Panc1 (cell line): ENCODE measurements around the gene SMIM38.

Experiments
- POLR2AphosphoS5 ChIP-seq: IDR thresholded peaks from 2 replicates; pipeline ENCODE4 v1.6.1; 2012; ENCODE audit warnings: mild to moderate bottlenecking, low read depth, low read length, moderate library complexity
- SIN3A ChIP-seq: IDR thresholded peaks from 2 replicates; pipeline ENCODE4 v1.6.1; 2012; ENCODE audit warnings: low read depth, mild to moderate bottlenecking, low read length, moderate library complexity, borderline replicate concordance; ENCODE audit not compliant: insufficient read depth
- TF ChIP-seq, protein P1 (sequence below): fragments of 450-650 bp; IDR thresholded peaks from 2 replicates; pipeline ENCODE4 v1.5.1; 2017; ENCODE audit warnings: mild to moderate bottlenecking

DNA sequence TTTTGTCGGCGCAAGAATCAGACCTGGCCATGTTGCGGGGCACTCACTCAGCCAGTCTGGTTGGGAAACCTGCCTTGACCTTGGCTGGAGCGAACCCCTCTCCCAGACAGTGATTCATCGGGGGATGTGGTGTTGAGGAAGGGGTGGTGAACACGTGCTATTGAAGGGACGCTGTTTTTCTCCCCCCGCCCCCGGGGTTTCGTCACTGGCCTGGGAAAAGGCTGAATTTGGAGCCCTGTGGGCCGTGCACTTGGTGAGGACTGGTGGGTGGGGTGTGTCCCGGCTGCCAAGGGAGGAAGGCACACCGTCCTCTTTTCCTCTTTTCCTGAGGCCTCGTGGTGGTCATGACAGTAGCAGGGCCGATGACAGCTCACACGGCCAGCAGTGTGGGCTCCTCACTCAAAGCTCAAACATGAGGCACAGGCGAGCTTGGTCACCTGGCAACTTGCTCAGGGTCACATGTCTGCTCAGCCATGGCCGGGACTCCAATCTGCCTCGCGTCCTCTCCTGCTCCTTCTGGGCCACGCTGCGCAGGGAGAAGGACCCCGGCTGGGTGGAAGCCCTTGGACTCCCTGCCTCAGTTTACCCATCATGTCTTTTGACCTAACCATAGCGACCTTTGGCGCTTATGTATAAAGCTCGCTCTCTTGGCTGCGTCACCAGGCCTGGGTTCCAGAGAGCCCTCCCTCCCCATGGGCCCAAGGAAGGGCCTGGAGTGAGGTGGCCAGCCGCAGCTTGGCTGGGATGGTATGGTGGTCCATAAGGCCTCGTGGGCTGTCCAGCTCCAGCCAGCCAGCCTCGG is 49.4 kb downstream of the SMIM38 start:
- TF ChIP-seq POLR2AphosphoS5 (no peak), SIN3A (no peak)
- TF ChIP-seq, protein P1, sequence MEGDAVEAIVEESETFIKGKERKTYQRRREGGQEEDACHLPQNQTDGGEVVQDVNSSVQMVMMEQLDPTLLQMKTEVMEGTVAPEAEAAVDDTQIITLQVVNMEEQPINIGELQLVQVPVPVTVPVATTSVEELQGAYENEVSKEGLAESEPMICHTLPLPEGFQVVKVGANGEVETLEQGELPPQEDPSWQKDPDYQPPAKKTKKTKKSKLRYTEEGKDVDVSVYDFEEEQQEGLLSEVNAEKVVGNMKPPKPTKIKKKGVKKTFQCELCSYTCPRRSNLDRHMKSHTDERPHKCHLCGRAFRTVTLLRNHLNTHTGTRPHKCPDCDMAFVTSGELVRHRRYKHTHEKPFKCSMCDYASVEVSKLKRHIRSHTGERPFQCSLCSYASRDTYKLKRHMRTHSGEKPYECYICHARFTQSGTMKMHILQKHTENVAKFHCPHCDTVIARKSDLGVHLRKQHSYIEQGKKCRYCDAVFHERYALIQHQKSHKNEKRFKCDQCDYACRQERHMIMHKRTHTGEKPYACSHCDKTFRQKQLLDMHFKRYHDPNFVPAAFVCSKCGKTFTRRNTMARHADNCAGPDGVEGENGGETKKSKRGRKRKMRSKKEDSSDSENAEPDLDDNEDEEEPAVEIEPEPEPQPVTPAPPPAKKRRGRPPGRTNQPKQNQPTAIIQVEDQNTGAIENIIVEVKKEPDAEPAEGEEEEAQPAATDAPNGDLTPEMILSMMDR = no peak
